Bone marrow (tissue), 2 donors: ENCODE measurements around the gene AHCYL2.

Experiments
- DNase-seq, 2 donors: peaks; one replicate each; lab custom pipeline; 2025; lab: John Stamatoyannopoulos, UW

The AHCYL2 gene

GRCh38 chr7:129224251-129225205 lies at the start of gene AHCYL2:
Gene AHCYL2 (plus strand): TSS chr7:129225030.
- DNase-seq = peak; percentile 89 to 97

- no peak for DNase-seq
Measured at GRCh38 chr7:129176916-129177710, 47.7 kb upstream of the AHCYL2 start.

- DNase-seq = no peak
Measured at GRCh38 chr7:129184981-129185670, 39.7 kb upstream of the AHCYL2 start.

- no peak for DNase-seq
Measured at GRCh38 chr7:129186749-129187260, 38.0 kb upstream of the AHCYL2 start.

GRCh38 chr7:129187681-129188371 lies 37.0 kb upstream of the AHCYL2 start:
- DNase-seq = no peak

GRCh38 chr7:129188372-129188891 lies 36.4 kb upstream of the AHCYL2 start, which contains the start of gene SMO:
Gene SMO (plus strand): TSS chr7:129188633. CDS start chr7:129189152, 519 bp downstream.
- DNase-seq = no peak

GRCh38 chr7:129188892-129189660 lies 35.8 kb upstream of the AHCYL2 start:
- no peak for DNase-seq

GRCh38 chr7:129189661-129190310 lies 35.0 kb upstream of the AHCYL2 start:
- DNase-seq = no peak

- DNase-seq = no peak
Measured at GRCh38 chr7:129191272-129191671, 33.6 kb upstream of the AHCYL2 start.

GRCh38 chr7:129193892-129194291 lies 30.9 kb upstream of the AHCYL2 start:
- DNase-seq = no peak

GRCh38 chr7:129197771-129198170 lies 27.1 kb upstream of the AHCYL2 start:
- no peak for DNase-seq

GRCh38 chr7:129199406-129199805 lies 25.4 kb upstream of the AHCYL2 start:
- no peak for DNase-seq

GRCh38 chr7:129202058-129202777 lies 22.6 kb upstream of the AHCYL2 start:
- DNase-seq = no peak

- DNase-seq = no peak
Measured at GRCh38 chr7:129203050-129203741, 21.6 kb upstream of the AHCYL2 start.

GRCh38 chr7:129205126-129205818 lies 19.6 kb upstream of the AHCYL2 start:
- no peak for DNase-seq

- no peak for DNase-seq
Measured at GRCh38 chr7:129205987-129206785, 18.6 kb upstream of the AHCYL2 start.

GRCh38 chr7:129208667-129209066 lies 16.2 kb upstream of the AHCYL2 start:
- DNase-seq = no peak
